IMR-90 (cell line): ENCODE data around the gene PRKD1. TPM values are rescaled to one million over a fixed set of nuclear protein-coding genes. Genes with fewer than 3 reads are reported as not detected.

Experiments used
- ATAC-seq: fragments of 200-7000 bp; cut with Tn5 transposase; 2 replicates; pipeline ENCODE4 v1.9.1; 2020; ENCODE audit warnings: low read depth, mild to moderate bottlenecking, moderate library complexity
- BruUV-seq: library from RNA; stranded (reverse); fragments of 400-500 nt; replicated peaks from 2 replicates; lab custom pipeline; 2021; lab: Mats Ljungman, UMichigan
- CTCF ChIA-PET: fragments of 300-600 bp; formaldehyde crosslinking; extraction: SDS; loops from one replicate; lab custom pipeline; 2021; ENCODE audit warnings: antibody characterized with exemption; lab: Yijun Ruan, JAX
- POLR2A ChIA-PET: fragments of 300-600 bp; sonication (Branson Sonifier 250); formaldehyde crosslinking; loops from one replicate; lab custom pipeline; 2022; ENCODE audit warnings: antibody characterized with exemption; ENCODE audit not compliant: unreplicated experiment; lab: Charles Lee
- DNase-seq: peaks from one replicate; pipeline ENCODE4 v3.0.0; 2013
- H2AFZ ChIP-seq: replicated peaks from 2 replicates; pipeline ENCODE3; 2013; ENCODE audit warnings: low read length, mild to moderate bottlenecking; ENCODE audit not compliant: poor library complexity
- H2AK5ac ChIP-seq: 2 replicates; pipeline ENCODE4 v1.6.1; 2013; ENCODE audit warnings: low read depth, low read length, inconsistent platforms
- H2AK9ac ChIP-seq: replicated peaks from 2 replicates; pipeline ENCODE3; 2013; ENCODE audit warnings: mild to moderate bottlenecking, low read depth, low read length, moderate library complexity; ENCODE audit not compliant: poor library complexity
- H2BK120ac ChIP-seq: 2 replicates; pipeline ENCODE4 v1.6.1; 2013; ENCODE audit warnings: low read depth, low read length, inconsistent platforms
- H2BK15ac ChIP-seq: 3 replicates; pipeline ENCODE4 v1.6.1; 2013; ENCODE audit warnings: low read depth, low read length, inconsistent platforms
- H2BK20ac ChIP-seq: 2 replicates; pipeline ENCODE4 v1.6.1; 2013; ENCODE audit warnings: low read depth, mild to moderate bottlenecking, inconsistent platforms, low read length, moderate library complexity
- H2BK5ac ChIP-seq: 2 replicates; pipeline ENCODE4 v1.6.1; 2013; ENCODE audit warnings: mild to moderate bottlenecking, low read depth, low read length, inconsistent platforms; ENCODE audit not compliant: poor library complexity, severe bottlenecking
- H3K14ac ChIP-seq: replicated peaks from 2 replicates; pipeline ENCODE4 v1.6.1; 2013; ENCODE audit warnings: low read depth, low read length, inconsistent platforms
- H3K18ac ChIP-seq: 2 replicates; pipeline ENCODE4 v1.6.1; 2013; ENCODE audit warnings: low read depth, low read length, control low read depth
- H3K23ac ChIP-seq: 2 replicates; pipeline ENCODE4 v1.6.1; 2013; ENCODE audit warnings: low read depth, low read length, inconsistent platforms
- H3K27ac ChIP-seq: 2 replicates; pipeline ENCODE4 v1.5.1; 2013; ENCODE audit warnings: mild to moderate bottlenecking, control low read depth, low read length; ENCODE audit not compliant: insufficient read depth
- H3K27me3 ChIP-seq: 2 replicates; pipeline ENCODE4 v1.6.1; 2013; ENCODE audit warnings: low read length; ENCODE audit not compliant: control insufficient read depth, insufficient read depth
- H3K36me3 ChIP-seq: 2 replicates; pipeline ENCODE4 v1.6.1; 2013; ENCODE audit warnings: low read length, mixed read lengths; ENCODE audit not compliant: control insufficient read depth, insufficient read depth
- H3K4ac ChIP-seq: 2 replicates; pipeline ENCODE4 v1.6.1; 2013; ENCODE audit warnings: low read depth, low read length, inconsistent platforms
- H3K4me1 ChIP-seq: 2 replicates; pipeline ENCODE4 v1.6.1; 2013; ENCODE audit warnings: low read length, mixed read lengths; ENCODE audit not compliant: control insufficient read depth, insufficient read depth
- H3K4me2 ChIP-seq: 2 replicates; pipeline ENCODE4 v1.6.1; 2013; ENCODE audit warnings: low read depth, mild to moderate bottlenecking, control low read depth, low read length, moderate library complexity
- H3K4me3 ChIP-seq: 2 replicates; pipeline ENCODE4 v1.5.1; 2013; ENCODE audit warnings: low read depth, mild to moderate bottlenecking, control low read depth, low read length, moderate library complexity; ENCODE audit not compliant: insufficient read depth
- H3K56ac ChIP-seq: 2 replicates; pipeline ENCODE4 v1.6.1; 2013; ENCODE audit warnings: low read length, inconsistent platforms; ENCODE audit not compliant: insufficient read depth; ENCODE audit errors: extremely low read depth
- H3K79me1 ChIP-seq, 2 experiments: 2 replicates each; pipeline ENCODE4 v1.6.1; 2013; ENCODE audit warnings: low read length in 2 of 2, inconsistent platforms in 1 of 2, low read depth in 1 of 2
- H3K9ac ChIP-seq: 2 replicates; pipeline ENCODE4 v1.6.1; 2013; ENCODE audit warnings: low read depth, low read length, control low read depth
- H3K9me1 ChIP-seq: 2 replicates; pipeline ENCODE4 v1.6.1; 2013; ENCODE audit warnings: low read length, inconsistent platforms; ENCODE audit not compliant: insufficient read depth
- H3K9me3 ChIP-seq: 2 replicates; pipeline ENCODE4 v1.6.1; 2013; ENCODE audit warnings: low read length; ENCODE audit not compliant: control insufficient read depth, insufficient read depth
- H4K20me1 ChIP-seq: 2 replicates; pipeline ENCODE4 v1.6.1; 2013; ENCODE audit warnings: low read length, inconsistent platforms; ENCODE audit not compliant: insufficient read depth
- H4K5ac ChIP-seq: 2 replicates; pipeline ENCODE4 v1.6.1; 2013; ENCODE audit warnings: mild to moderate bottlenecking, low read depth, low read length, control low read depth
- H4K8ac ChIP-seq, 2 experiments: 2 replicates each; pipeline ENCODE4 v1.6.1; 2013; ENCODE audit warnings: low read depth in 2 of 2, low read length in 2 of 2, control low read depth in 1 of 2, inconsistent platforms in 1 of 2
- H4K91ac ChIP-seq: 2 replicates; pipeline ENCODE4 v1.6.1; 2013; ENCODE audit warnings: low read depth, low read length, inconsistent platforms; ENCODE audit not compliant: insufficient read depth
- BHLHE40 ChIP-seq: fragments of 150-350 bp; IDR thresholded peaks from 2 replicates; pipeline ENCODE4 v1.6.1; 2016; ENCODE audit warnings: mild to moderate bottlenecking, low read depth, low read length
- CEBPB ChIP-seq: IDR thresholded peaks from 2 replicates; pipeline ENCODE4 v1.6.1; 2012; ENCODE audit warnings: low read depth, low read length, improper control_type of control experiment
- CHD1 ChIP-seq: IDR thresholded peaks from 2 replicates; pipeline ENCODE4 v1.6.1; 2012; ENCODE audit warnings: low read depth, low read length, improper control_type of control experiment
- ELK1 ChIP-seq: fragments of 150-350 bp; IDR thresholded peaks from 2 replicates; pipeline ENCODE4 v1.6.1; 2016; ENCODE audit warnings: low read depth, mild to moderate bottlenecking, low read length, moderate library complexity, borderline replicate concordance
- FOS ChIP-seq: fragments of 150-350 bp; IDR thresholded peaks from 2 replicates; pipeline ENCODE4 v1.6.1; 2016; ENCODE audit warnings: low read depth, low read length
- MAFK ChIP-seq: IDR thresholded peaks from 2 replicates; pipeline ENCODE4 v1.6.1; 2012; ENCODE audit warnings: low read depth, low read length, improper control_type of control experiment
- MAZ ChIP-seq: IDR thresholded peaks from 2 replicates; pipeline ENCODE4 v1.6.1; 2012; ENCODE audit warnings: low read depth, mild to moderate bottlenecking, low read length, improper control_type of control experiment, moderate library complexity, borderline replicate concordance
- MXI1 ChIP-seq: IDR thresholded peaks from 2 replicates; pipeline ENCODE4 v1.6.1; 2012; ENCODE audit warnings: low read depth, mild to moderate bottlenecking, low read length, moderate library complexity, borderline replicate concordance
- NFE2L2 ChIP-seq: fragments of 150-350 bp; IDR thresholded peaks from 2 replicates; pipeline ENCODE4 v1.6.1; 2016; ENCODE audit warnings: low read depth, mild to moderate bottlenecking, low read length
- POLR2A ChIP-seq: IDR thresholded peaks from 2 replicates; pipeline ENCODE4 v1.6.1; 2012; ENCODE audit warnings: mild to moderate bottlenecking, low read depth, low read length
- RAD21 ChIP-seq: IDR thresholded peaks from 2 replicates; pipeline ENCODE4 v1.6.1; 2012; ENCODE audit warnings: low read length, improper control_type of control experiment
- RCOR1 ChIP-seq: IDR thresholded peaks from 2 replicates; pipeline ENCODE4 v1.6.1; 2012; ENCODE audit warnings: mild to moderate bottlenecking, low read length, improper control_type of control experiment; ENCODE audit not compliant: insufficient replicate concordance
- RFX5 ChIP-seq: IDR thresholded peaks from 2 replicates; pipeline ENCODE4 v1.8.0; 2012; ENCODE audit warnings: low read depth, mild to moderate bottlenecking, low read length, moderate library complexity
- SMC3 ChIP-seq: fragments of 150-350 bp; IDR thresholded peaks from 2 replicates; pipeline ENCODE4 v1.6.1; 2016; ENCODE audit warnings: low read depth, mild to moderate bottlenecking, antibody characterized with exemption, low read length, moderate library complexity
- WGBS, 2 experiments: methylation state at CpG; one replicate each; pipeline versions ENCODE4 v1.1.5 to v1.1.7; 2013; ENCODE audit warnings: missing lambda C conversion rate in 2 of 2; ENCODE audit not compliant: insufficient read length in 1 of 2; ENCODE audit errors: extremely low coverage in 2 of 2; 5-methylcytosine and 5-hydroxymethylcytosine counted together
- dilution Hi-C: fragments of 300-500 bp; cut with HindIII; formaldehyde crosslinking; loops from one replicate; pipeline ENCODE4 v1.14.3; 2018; ENCODE audit warnings: low sequenced_read_pairs; ENCODE audit not compliant: unreplicated experiment
- in situ Hi-C: fragments of 300-500 bp; cut with MboI; formaldehyde crosslinking; loops from 3 replicates; pipeline ENCODE4 v1.14.3; 2019; ENCODE audit warnings: low sequenced_read_pairs, inconsistent platforms, mixed read lengths
- intact Hi-C: fragments of 100-400 bp; cut with micrococcal nuclease; formaldehyde crosslinking; loops from 2 replicates; pipeline ENCODE4 v1.10.0; 2022
- polyA plus RNA-seq, 3 experiments: library from polyadenylated mRNA; depleted of rRNA; stranded (reverse); fragments of >200 nt; gene quantifications; 2 replicates each; pipeline ENCODE4 v1.2.3, GENCODE V29; 2012; ENCODE audit warnings: low replicate concordance in 1 of 3
- total RNA-seq: library from RNA; depleted of rRNA; stranded (reverse); fragments of >200 nt; gene quantifications from 2 replicates; pipeline ENCODE4 v1.2.3, GENCODE V29; 2012
- TF ChIP-seq, protein P1 (sequence below): fragments of 150-350 bp; IDR thresholded peaks from 2 replicates; pipeline ENCODE4 v1.6.1; 2017; ENCODE audit warnings: mild to moderate bottlenecking, antibody characterized with exemption, low read length, low read depth
- TF ChIP-seq, protein P2 (sequence below): conservative IDR thresholded peaks from 2 replicates; pipeline ENCODE4 v1.5.1; 2012; ENCODE audit warnings: mild to moderate bottlenecking, low read depth, low read length, improper control_type of control experiment

PRKD1 gene
- total and polyA plus RNA-seq, 2 of the 4 experiments (the other 2 are of a cell fraction) = 12.9 to 14.2 TPM

- WGBS, 2 experiments = no CpG with 5 or more reads among the region's 5 CpGs
- peaks cover 3 to 8% of the 10 kb centered on the region in 2 experiments; a peak in 3 of 4 replicates for H3K79me1 ChIP-seq
These were observed 209.7 kb downstream of the PRKD1 start for GRCh38 chr14:29717901-29718300.

More at GRCh38 chr14:29717901-29718300, 209.7 kb downstream of the PRKD1 start:
- no peak overlapping the region for H4K91ac ChIP-seq
- peak; percentile 25 for DNase-seq
- H3K9ac ChIP-seq = no peak overlapping the region
- TF ChIP-seq CEBPB (no peak), MAZ (no peak), MAFK (no peak), RFX5 (no peak), BHLHE40 (no peak), POLR2A (no peak), NFE2L2 (no peak), RAD21 (no peak), FOS (no peak), MXI1 (no peak), RCOR1 (no peak), SMC3 (no peak), ELK1 (no peak), CHD1 (no peak)
- TF ChIP-seq, protein P1, sequence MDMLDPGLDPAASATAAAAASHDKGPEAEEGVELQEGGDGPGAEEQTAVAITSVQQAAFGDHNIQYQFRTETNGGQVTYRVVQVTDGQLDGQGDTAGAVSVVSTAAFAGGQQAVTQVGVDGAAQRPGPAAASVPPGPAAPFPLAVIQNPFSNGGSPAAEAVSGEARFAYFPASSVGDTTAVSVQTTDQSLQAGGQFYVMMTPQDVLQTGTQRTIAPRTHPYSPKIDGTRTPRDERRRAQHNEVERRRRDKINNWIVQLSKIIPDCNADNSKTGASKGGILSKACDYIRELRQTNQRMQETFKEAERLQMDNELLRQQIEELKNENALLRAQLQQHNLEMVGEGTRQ = no peak
- TF ChIP-seq, protein P2, sequence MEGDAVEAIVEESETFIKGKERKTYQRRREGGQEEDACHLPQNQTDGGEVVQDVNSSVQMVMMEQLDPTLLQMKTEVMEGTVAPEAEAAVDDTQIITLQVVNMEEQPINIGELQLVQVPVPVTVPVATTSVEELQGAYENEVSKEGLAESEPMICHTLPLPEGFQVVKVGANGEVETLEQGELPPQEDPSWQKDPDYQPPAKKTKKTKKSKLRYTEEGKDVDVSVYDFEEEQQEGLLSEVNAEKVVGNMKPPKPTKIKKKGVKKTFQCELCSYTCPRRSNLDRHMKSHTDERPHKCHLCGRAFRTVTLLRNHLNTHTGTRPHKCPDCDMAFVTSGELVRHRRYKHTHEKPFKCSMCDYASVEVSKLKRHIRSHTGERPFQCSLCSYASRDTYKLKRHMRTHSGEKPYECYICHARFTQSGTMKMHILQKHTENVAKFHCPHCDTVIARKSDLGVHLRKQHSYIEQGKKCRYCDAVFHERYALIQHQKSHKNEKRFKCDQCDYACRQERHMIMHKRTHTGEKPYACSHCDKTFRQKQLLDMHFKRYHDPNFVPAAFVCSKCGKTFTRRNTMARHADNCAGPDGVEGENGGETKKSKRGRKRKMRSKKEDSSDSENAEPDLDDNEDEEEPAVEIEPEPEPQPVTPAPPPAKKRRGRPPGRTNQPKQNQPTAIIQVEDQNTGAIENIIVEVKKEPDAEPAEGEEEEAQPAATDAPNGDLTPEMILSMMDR = no peak
- ChIA-PET CTCF (no interaction called here), POLR2A (no interaction called here)
- intact Hi-C loops (loop anchor here (5.0 to 10.0 kb wide), 3 partner anchors 131 to 497 kb away; partner anchors contain the start of gene PRKD1), in situ Hi-C loops (loop anchor here (25.0 kb wide), 1 partner anchor 494 kb away; no protein-coding TSS in a partner anchor), dilution Hi-C loops (no loop called here)
- no peak overlapping the region for H2BK20ac ChIP-seq
- H3K27me3 ChIP-seq = no peaks in the 10 kb centered on the region
- H3K4me3 ChIP-seq = no peak overlapping the region
- H3K27ac ChIP-seq = no peak overlapping the region
- H2AFZ ChIP-seq = no peak overlapping the region
- BruUV-seq = no TSS peak
- H3K23ac ChIP-seq = no peak overlapping the region
- no peak overlapping the region for H3K56ac ChIP-seq
- no peak overlapping the region for H3K4ac ChIP-seq
- no peak overlapping the region for H2BK120ac ChIP-seq
- no peak overlapping the region for H3K18ac ChIP-seq
- H3K14ac ChIP-seq = no peak overlapping the region
- H2BK15ac ChIP-seq = no peak overlapping the region
- no peaks in the 10 kb centered on the region for H3K9me3 ChIP-seq
- no peak overlapping the region for H3K4me2 ChIP-seq
- H3K36me3 ChIP-seq = no peaks in the 10 kb centered on the region
- H4K5ac ChIP-seq = no peak overlapping the region
- H2AK5ac ChIP-seq = no peak overlapping the region
- H2AK9ac ChIP-seq = no peak overlapping the region
- no peak overlapping the region for H4K8ac ChIP-seq
- 0 out of 2 replicates have a peak, but pooled peaks cover 2% of the 10 kb centered on the region for H3K9me1 ChIP-seq
- peaks cover 4% of the 10 kb centered on the region; the same call in 1 of the 2 replicates for H3K4me1 ChIP-seq
- no peak overlapping the region for H2BK5ac ChIP-seq
- H4K20me1 ChIP-seq = no peaks in the 10 kb centered on the region
- ATAC-seq = no peak
